HepG2 (cell line): ENCODE results near the gene MRPL51. TPM values are rescaled to one million over a fixed set of nuclear protein-coding genes. Genes with fewer than 3 reads are reported as not detected.

Source experiments
- GPN1 ChIP-seq: sonication (generic); formaldehyde crosslinking; IDR thresholded peaks from 2 replicates; pipeline ENCODE4 v1.5.1; 2020; ENCODE audit warnings: missing genetic modification reagents, borderline replicate concordance
- HNF1A ChIP-seq, 2 experiments: sonication (generic) in 1 of 2; formaldehyde crosslinking in 1 of 2; IDR thresholded peaks; 2 replicates each; pipeline versions ENCODE4 v1.4.0 to v1.6.1; 2016 to 2020; ENCODE audit warnings: borderline replicate concordance in 1 of 2, low read depth in 1 of 2, mild to moderate bottlenecking in 1 of 2, missing genetic modification reagents in 1 of 2
- HOMEZ ChIP-seq: IDR thresholded peaks from 2 replicates; pipeline ENCODE4 v1.6.1; 2016; ENCODE audit warnings: low read depth
- IRF2 ChIP-seq: IDR thresholded peaks from 2 replicates; pipeline ENCODE4 v1.6.1; 2018; ENCODE audit warnings: missing genetic modification reagents, missing compliant biosample characterization
- MAZ ChIP-seq, 2 experiments: sonication (generic) in 1 of 2; formaldehyde crosslinking in 1 of 2; IDR thresholded peaks; 2 replicates each; pipeline versions ENCODE4 v1.5.0 to v1.6.1; 2012 to 2020; ENCODE audit warnings: low read depth in 2 of 2, mild to moderate bottlenecking in 2 of 2, borderline replicate concordance in 1 of 2, improper control_type of control experiment in 1 of 2, low read length in 1 of 2, missing genetic modification reagents in 1 of 2, moderate library complexity in 1 of 2
- SKIL ChIP-seq: sonication (generic); formaldehyde crosslinking; IDR thresholded peaks from 2 replicates; pipeline ENCODE4 v1.8.0; 2022; ENCODE audit warnings: missing genetic modification reagents, mild to moderate bottlenecking, moderate library complexity, borderline replicate concordance
- SMAD3 ChIP-seq: sonication (generic); formaldehyde crosslinking; IDR thresholded peaks from 2 replicates; pipeline ENCODE4 v1.4.0; 2020; ENCODE audit warnings: missing genetic modification reagents
- SSRP1 ChIP-seq: IDR thresholded peaks from 2 replicates; pipeline ENCODE4 v1.6.1; 2016; ENCODE audit warnings: control low read depth
- ZNF552 ChIP-seq: sonication (generic); formaldehyde crosslinking; IDR thresholded peaks from 2 replicates; pipeline ENCODE4 v1.9.0; 2022; ENCODE audit warnings: missing genetic modification reagents, mild to moderate bottlenecking, borderline replicate concordance
- ZNF646 ChIP-seq: sonication (generic); formaldehyde crosslinking; IDR thresholded peaks from 2 replicates; pipeline ENCODE4 v1.9.0; 2021; ENCODE audit warnings: mild to moderate bottlenecking, missing genetic modification reagents
- ZNF776 ChIP-seq: sonication (generic); formaldehyde crosslinking; IDR thresholded peaks from 2 replicates; pipeline ENCODE4 v1.4.0; 2020; ENCODE audit warnings: mild to moderate bottlenecking, missing genetic modification reagents
- ZNF891 ChIP-seq: sonication (generic); formaldehyde crosslinking; IDR thresholded peaks from 2 replicates; pipeline ENCODE4 v1.5.0; 2020; ENCODE audit warnings: mild to moderate bottlenecking, missing genetic modification reagents
- polyA plus RNA-seq, 8 experiments: library from polyadenylated mRNA; depleted of rRNA in 3 of 8; stranded (reverse) in 7 of 8; unstranded in 1 of 8; fragments of >200 nt; fragmentation: Illumina TruSeq in 4 of 8; extraction: Trizol in 4 of 8; gene quantifications; 2 replicates each; pipeline versions ENCODE4 v1.2.1 to v1.2.3, GENCODE V29; 2011 to 2016; ENCODE audit warnings: low read depth in 4 of 8, missing spikeins in 1 of 8, mixed read lengths in 1 of 8; ENCODE audit not compliant: insufficient read depth in 1 of 8
- total RNA-seq, 5 experiments: library from RNA; depleted of rRNA; stranded (reverse); fragments of >200 nt; fragmentation: Illumina TruSeq; extraction: Trizol; gene quantifications; 2 replicates each; pipeline ENCODE4 v1.2.3, GENCODE V29; 2016; ENCODE audit warnings: low read depth in 1 of 5

MRPL51 gene
- total and polyA plus RNA-seq, 2 of the 13 experiments (the other 11 are each of a cell fraction or from before 2014, with no cell fraction given), result 64.8 to 278 TPM

- TF ChIP-seq ZNF646 (CRISPR knock-in tag), result no peak
- peak; percentile 21; the same call in 1 of the 2 replicates for TF ChIP-seq SSRP1 (CRISPR knock-in tag)
- no peak for TF ChIP-seq GPN1 (CRISPR knock-in tag)
- no peak for TF ChIP-seq ZNF552 (CRISPR knock-in tag)
- 0 out of 2 replicates have a peak, but pooled peaks have one; percentile 8 for TF ChIP-seq SMAD3 (CRISPR knock-in tag)
- no peak for TF ChIP-seq HNF1A (IDR thresholded peaks at IDR 0.05; ENCODE audit: low read depth)
- no peak for TF ChIP-seq HNF1A (CRISPR knock-in tag; IDR thresholded peaks at IDR 0.05; ENCODE audit: borderline replicate concordance)
- TF ChIP-seq SKIL, result 0 out of 2 replicates have a peak, but pooled peaks have one; percentile 22
- TF ChIP-seq ZNF776 (CRISPR knock-in tag), result no peak
- TF ChIP-seq MAZ (IDR thresholded peaks at IDR 0.05; ENCODE audit: borderline replicate concordance, low read depth, low read length), result no peak; the same call in 1 of the 2 replicates
- TF ChIP-seq MAZ (CRISPR knock-in tag; IDR thresholded peaks at IDR 0.05; ENCODE audit: low read depth), result 0 out of 2 replicates have a peak, but pooled peaks have one; percentile 3
- no peak for TF ChIP-seq ZNF891 (CRISPR knock-in tag)
- TF ChIP-seq HOMEZ (CRISPR knock-in tag), result no peak
- no peak for TF ChIP-seq IRF2 (CRISPR knock-in tag)
These were observed 42.1 kb upstream of the MRPL51 start (continued) for GRCh38 chr12:6534945-6535696.
